ENCODE measurements around the gene PTPRM. TPM values are rescaled to one million over a fixed set of nuclear protein-coding genes. Genes with fewer than 3 reads are reported as not detected.

Gene PTPRM
- total RNA-seq, 1 donor from 2014 or later = 1.00 TPM

- TF ChIP-seq CTCF (IDR thresholded peaks at IDR 0.05) = no peak
- intact Hi-C loops (cut with micrococcal nuclease) = no loop called here
- ChIA-PET POLR2A (no interaction called here), CTCF (no interaction called here)
- peaks cover 1% of the 10 kb centered on the region for H3K27me3 Mint-ChIP-seq
- DNase-seq = no peak
- no peaks in the 10 kb centered on the region for H3K36me3 Mint-ChIP-seq (ENCODE audit: low read depth)
- ATAC-seq (ENCODE audit: low read depth) = no peak
- H3K27ac Mint-ChIP-seq = no peak overlapping the region
- no peaks in the 10 kb centered on the region for H3K4me1 Mint-ChIP-seq
- H3K4me3 Mint-ChIP-seq = no peak overlapping the region
- peaks cover 2% of the 10 kb centered on the region for H3K9me3 Mint-ChIP-seq
Observed at GRCh38 chr18:8238507-8238906, 671.4 kb downstream of the PTPRM start.

GRCh38 chr18:8241731-8242130 lies 674.6 kb downstream of the PTPRM start:
- no peaks in the 10 kb centered on the region for H3K4me1 Mint-ChIP-seq
- no peak for TF ChIP-seq CTCF (IDR thresholded peaks at IDR 0.05)
- H3K4me3 Mint-ChIP-seq = no peak overlapping the region
- intact Hi-C loops (cut with micrococcal nuclease) = no loop called here
- H3K27ac Mint-ChIP-seq = no peak overlapping the region
- ChIA-PET CTCF (no interaction called here), POLR2A (no interaction called here)
- H3K27me3 Mint-ChIP-seq = peaks cover 1% of the 10 kb centered on the region
- peaks cover 2% of the 10 kb centered on the region for H3K9me3 Mint-ChIP-seq
- no peak for DNase-seq
- ATAC-seq (ENCODE audit: low read depth) = no peak
- no peaks in the 10 kb centered on the region for H3K36me3 Mint-ChIP-seq (ENCODE audit: low read depth)

GRCh38 chr18:8242151-8242696 lies 675.1 kb downstream of the PTPRM start:
- no peak for ATAC-seq (ENCODE audit: low read depth)
- H3K36me3 Mint-ChIP-seq (ENCODE audit: low read depth) = no peaks in the 10 kb centered on the region
- no peaks in the 10 kb centered on the region for H3K9me3 Mint-ChIP-seq
- no peak for TF ChIP-seq CTCF (IDR thresholded peaks at IDR 0.05)
- CTCF ChIA-PET = no interaction called here
- no peaks in the 10 kb centered on the region for H3K4me1 Mint-ChIP-seq
- DNase-seq = no peak
- POLR2A ChIA-PET = no interaction called here
- H3K27me3 Mint-ChIP-seq = peaks cover 1% of the 10 kb centered on the region
- H3K4me3 Mint-ChIP-seq = no peak overlapping the region
- intact Hi-C loops (cut with micrococcal nuclease) = no loop called here
- no peak overlapping the region for H3K27ac Mint-ChIP-seq

- intact Hi-C loops (cut with micrococcal nuclease) = no loop called here
- ChIA-PET POLR2A (no interaction called here), CTCF (no interaction called here)
- no peak overlapping the region for H3K4me3 Mint-ChIP-seq
- ATAC-seq (ENCODE audit: low read depth) (no peak), DNase-seq (no peak)
- no peak for TF ChIP-seq CTCF (IDR thresholded peaks at IDR 0.05)
- H3K27ac Mint-ChIP-seq = no peak overlapping the region
- H3K9me3 Mint-ChIP-seq = no peaks in the 10 kb centered on the region
- no peaks in the 10 kb centered on the region for H3K27me3 Mint-ChIP-seq
- no peaks in the 10 kb centered on the region for H3K36me3 Mint-ChIP-seq (ENCODE audit: low read depth)
- H3K4me1 Mint-ChIP-seq = no peaks in the 10 kb centered on the region
Observed at GRCh38 chr18:8247700-8248099, 680.6 kb downstream of the PTPRM start.

- no peaks in the 10 kb centered on the region for H3K36me3 Mint-ChIP-seq (ENCODE audit: low read depth)
- no peak for DNase-seq
- H3K4me1 Mint-ChIP-seq = no peaks in the 10 kb centered on the region
- intact Hi-C loops (cut with micrococcal nuclease) = no loop called here
- TF ChIP-seq CTCF (IDR thresholded peaks at IDR 0.05) = no peak
- no peak overlapping the region for H3K27ac Mint-ChIP-seq
- POLR2A ChIA-PET = no interaction called here
- H3K27me3 Mint-ChIP-seq = no peaks in the 10 kb centered on the region
- CTCF ChIA-PET = no interaction called here
- no peak for ATAC-seq (ENCODE audit: low read depth)
- no peak overlapping the region for H3K4me3 Mint-ChIP-seq
- H3K9me3 Mint-ChIP-seq = no peaks in the 10 kb centered on the region
Observed at GRCh38 chr18:8248576-8248975, 681.5 kb downstream of the PTPRM start.

All from activated B cell treated with CpG ODN at 0.5 μM for 24 hours (primary cell).